ENCODE results near the gene WTIP. TPM values are rescaled to one million over a fixed set of nuclear protein-coding genes. Genes with fewer than 3 reads are reported as not detected.

The WTIP gene
- total and polyA plus RNA-seq, 2 of the 13 experiments (the other 11 are each of a cell fraction or from before 2014, with no cell fraction given): 15.0 to 18.1 TPM

DNA sequence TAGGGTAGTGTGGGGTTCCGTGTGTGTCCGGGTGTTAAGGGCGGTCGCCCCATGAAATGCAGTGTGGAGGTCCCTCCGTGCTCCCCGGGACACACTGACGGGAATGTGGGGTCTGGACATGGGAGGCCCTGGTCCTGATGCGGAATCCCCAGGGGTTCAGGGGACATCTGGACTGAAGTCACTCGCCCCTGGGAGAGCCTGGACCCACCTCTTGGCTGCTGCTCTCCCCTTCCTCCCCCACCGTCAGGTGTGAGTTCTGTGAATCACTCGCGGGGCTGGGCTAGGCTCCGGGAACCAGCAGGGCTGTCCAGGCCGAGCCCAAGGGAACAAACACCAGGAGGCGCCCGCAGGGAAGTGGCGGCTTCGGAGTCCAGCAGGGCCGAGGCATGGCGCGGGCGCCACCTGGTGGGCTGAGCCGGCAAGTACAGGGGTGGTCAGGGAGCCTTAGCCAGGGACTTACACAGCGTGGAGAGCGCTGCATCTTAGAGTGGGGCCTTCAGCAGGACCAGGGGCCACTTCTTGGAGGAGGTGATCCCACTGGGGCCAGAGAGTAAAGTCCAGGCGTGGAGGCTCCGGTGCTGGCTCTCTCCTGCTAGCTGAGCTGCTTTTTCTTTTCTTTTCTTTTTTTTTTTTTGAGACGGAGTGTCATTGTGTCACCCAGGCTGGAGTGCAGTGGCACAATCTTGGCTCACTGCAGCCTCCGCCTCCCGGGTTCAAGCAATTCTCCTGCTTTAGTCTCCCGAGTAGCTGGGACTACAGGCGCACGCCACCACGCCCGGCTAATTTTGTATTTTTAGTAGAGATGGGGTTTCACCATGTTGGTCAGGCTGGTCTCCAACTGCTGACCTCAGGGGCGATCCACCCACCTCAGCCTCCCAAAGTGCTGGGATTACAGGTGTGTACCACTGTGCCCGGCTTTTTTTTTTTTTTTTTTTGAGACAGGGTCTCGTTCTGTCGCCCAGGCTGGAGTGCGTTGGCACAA lies 20.1 kb downstream of the WTIP start (continued):
- TF ChIP-seq, protein P1, sequence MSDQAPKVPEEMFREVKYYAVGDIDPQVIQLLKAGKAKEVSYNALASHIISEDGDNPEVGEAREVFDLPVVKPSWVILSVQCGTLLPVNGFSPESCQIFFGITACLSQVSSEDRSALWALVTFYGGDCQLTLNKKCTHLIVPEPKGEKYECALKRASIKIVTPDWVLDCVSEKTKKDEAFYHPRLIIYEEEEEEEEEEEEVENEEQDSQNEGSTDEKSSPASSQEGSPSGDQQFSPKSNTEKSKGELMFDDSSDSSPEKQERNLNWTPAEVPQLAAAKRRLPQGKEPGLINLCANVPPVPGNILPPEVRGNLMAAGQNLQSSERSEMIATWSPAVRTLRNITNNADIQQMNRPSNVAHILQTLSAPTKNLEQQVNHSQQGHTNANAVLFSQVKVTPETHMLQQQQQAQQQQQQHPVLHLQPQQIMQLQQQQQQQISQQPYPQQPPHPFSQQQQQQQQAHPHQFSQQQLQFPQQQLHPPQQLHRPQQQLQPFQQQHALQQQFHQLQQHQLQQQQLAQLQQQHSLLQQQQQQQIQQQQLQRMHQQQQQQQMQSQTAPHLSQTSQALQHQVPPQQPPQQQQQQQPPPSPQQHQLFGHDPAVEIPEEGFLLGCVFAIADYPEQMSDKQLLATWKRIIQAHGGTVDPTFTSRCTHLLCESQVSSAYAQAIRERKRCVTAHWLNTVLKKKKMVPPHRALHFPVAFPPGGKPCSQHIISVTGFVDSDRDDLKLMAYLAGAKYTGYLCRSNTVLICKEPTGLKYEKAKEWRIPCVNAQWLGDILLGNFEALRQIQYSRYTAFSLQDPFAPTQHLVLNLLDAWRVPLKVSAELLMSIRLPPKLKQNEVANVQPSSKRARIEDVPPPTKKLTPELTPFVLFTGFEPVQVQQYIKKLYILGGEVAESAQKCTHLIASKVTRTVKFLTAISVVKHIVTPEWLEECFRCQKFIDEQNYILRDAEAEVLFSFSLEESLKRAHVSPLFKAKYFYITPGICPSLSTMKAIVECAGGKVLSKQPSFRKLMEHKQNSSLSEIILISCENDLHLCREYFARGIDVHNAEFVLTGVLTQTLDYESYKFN (CRISPR knock-in tag; conservative IDR thresholded peaks at IDR 0.05): no peak
- TF ChIP-seq ZNF234 (CRISPR knock-in tag; conservative IDR thresholded peaks at IDR 0.05) (no peak), PCBP1 (IDR thresholded peaks at IDR 0.05; ENCODE audit: borderline replicate concordance, low read depth, low read length) (0 out of 2 replicates have a peak, but pooled peaks have one; percentile 48), ZNF33B (CRISPR knock-in tag; IDR thresholded peaks at IDR 0.05) (no peak), PTBP1 (IDR thresholded peaks at IDR 0.05; ENCODE audit: low read depth, low read length, poor library complexity, severe bottlenecking) (peak; percentile 94), ZNF230 (CRISPR knock-in tag; IDR thresholded peaks at IDR 0.05) (no peak), ZSCAN21 (CRISPR knock-in tag; IDR thresholded peaks at IDR 0.05; ENCODE audit: borderline replicate concordance) (no peak), KDM6A (CRISPR knock-in tag; IDR thresholded peaks at IDR 0.05; ENCODE audit: low read depth) (no peak), ZNF207 (IDR thresholded peaks at IDR 0.05; ENCODE audit: borderline replicate concordance) (no peak), KDM1A (CRISPR knock-in tag; IDR thresholded peaks at IDR 0.05) (no peak), HES4 (CRISPR knock-in tag; IDR thresholded peaks at IDR 0.05; ENCODE audit: borderline replicate concordance) (no peak), ELF1 (CRISPR knock-in tag; IDR thresholded peaks at IDR 0.05) (0 out of 2 replicates have a peak, but pooled peaks have one; percentile 29), ZFP36L1 (CRISPR knock-in tag; IDR thresholded peaks at IDR 0.05) (no peak), TRIM24 (CRISPR knock-in tag; IDR thresholded peaks at IDR 0.05) (no peak), SATB2 (CRISPR knock-in tag; IDR thresholded peaks at IDR 0.05) (no peak), ATRX (CRISPR knock-in tag; IDR thresholded peaks at IDR 0.05; ENCODE audit: borderline replicate concordance) (no peak), ZSCAN5A (CRISPR knock-in tag; IDR thresholded peaks at IDR 0.05; ENCODE audit: borderline replicate concordance) (no peak)
- TF ChIP-seq, protein P2, sequence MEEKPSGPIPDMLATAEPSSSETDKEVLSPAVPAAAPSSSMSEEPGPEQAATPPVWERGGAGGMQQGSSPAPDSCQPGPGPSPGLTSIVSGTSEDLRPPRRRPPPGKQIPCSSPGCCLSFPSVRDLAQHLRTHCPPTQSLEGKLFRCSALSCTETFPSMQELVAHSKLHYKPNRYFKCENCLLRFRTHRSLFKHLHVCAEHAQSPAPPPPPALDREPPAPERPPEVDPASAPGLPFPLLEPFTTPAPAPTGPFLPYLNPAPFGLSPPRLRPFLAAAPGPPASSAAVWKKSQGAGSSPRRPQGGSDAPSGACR (CRISPR knock-in tag; IDR thresholded peaks at IDR 0.05): 0 out of 2 replicates have a peak, but pooled peaks have one; percentile 28
- TF ChIP-seq, protein P3, sequence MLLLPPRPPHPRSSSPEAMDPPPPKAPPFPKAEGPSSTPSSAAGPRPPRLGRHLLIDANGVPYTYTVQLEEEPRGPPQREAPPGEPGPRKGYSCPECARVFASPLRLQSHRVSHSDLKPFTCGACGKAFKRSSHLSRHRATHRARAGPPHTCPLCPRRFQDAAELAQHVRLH (CRISPR knock-in tag; IDR thresholded peaks at IDR 0.05; ENCODE audit: borderline replicate concordance, low read depth): peak; percentile 59; the same call in 1 of the 2 replicates
- TF ChIP-seq, protein P4, sequence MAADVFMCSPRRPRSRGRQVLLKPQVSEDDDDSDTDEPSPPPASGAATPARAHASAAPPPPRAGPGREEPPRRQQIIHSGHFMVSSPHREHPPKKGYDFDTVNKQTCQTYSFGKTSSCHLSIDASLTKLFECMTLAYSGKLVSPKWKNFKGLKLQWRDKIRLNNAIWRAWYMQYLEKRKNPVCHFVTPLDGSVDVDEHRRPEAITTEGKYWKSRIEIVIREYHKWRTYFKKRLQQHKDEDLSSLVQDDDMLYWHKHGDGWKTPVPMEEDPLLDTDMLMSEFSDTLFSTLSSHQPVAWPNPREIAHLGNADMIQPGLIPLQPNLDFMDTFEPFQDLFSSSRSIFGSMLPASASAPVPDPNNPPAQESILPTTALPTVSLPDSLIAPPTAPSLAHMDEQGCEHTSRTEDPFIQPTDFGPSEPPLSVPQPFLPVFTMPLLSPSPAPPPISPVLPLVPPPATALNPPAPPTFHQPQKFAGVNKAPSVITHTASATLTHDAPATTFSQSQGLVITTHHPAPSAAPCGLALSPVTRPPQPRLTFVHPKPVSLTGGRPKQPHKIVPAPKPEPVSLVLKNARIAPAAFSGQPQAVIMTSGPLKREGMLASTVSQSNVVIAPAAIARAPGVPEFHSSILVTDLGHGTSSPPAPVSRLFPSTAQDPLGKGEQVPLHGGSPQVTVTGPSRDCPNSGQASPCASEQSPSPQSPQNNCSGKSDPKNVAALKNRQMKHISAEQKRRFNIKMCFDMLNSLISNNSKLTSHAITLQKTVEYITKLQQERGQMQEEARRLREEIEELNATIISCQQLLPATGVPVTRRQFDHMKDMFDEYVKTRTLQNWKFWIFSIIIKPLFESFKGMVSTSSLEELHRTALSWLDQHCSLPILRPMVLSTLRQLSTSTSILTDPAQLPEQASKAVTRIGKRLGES (CRISPR knock-in tag; IDR thresholded peaks at IDR 0.05; ENCODE audit: borderline replicate concordance): no peak
